A673 (cell line): Measurements from ENCODE around the gene SLC25A1. TPM values are rescaled to one million over a fixed set of nuclear protein-coding genes. Genes with fewer than 3 reads are reported as not detected.
A peak's percentile ranks its signal among the peaks of the same experiment; 100 is the strongest.

Experiments used
- BruUV-seq: library from RNA; stranded (reverse); fragments of 400-500 nt; replicated peaks from 2 replicates; lab custom pipeline; 2021; lab: Mats Ljungman, UMichigan
- CTCF ChIA-PET: fragments of 300-600 bp; sonication (Branson Sonifier 250); formaldehyde crosslinking; loops from one replicate; lab custom pipeline; 2022; ENCODE audit warnings: antibody characterized with exemption; lab: Charles Lee
- POLR2A ChIA-PET: fragments of 300-600 bp; sonication (Branson Sonifier 250); formaldehyde crosslinking; loops from one replicate; lab custom pipeline; 2022; ENCODE audit warnings: antibody characterized with exemption; ENCODE audit not compliant: low non-redundant PET; lab: Charles Lee
- DNase-seq: peaks from one replicate; pipeline ENCODE4 v3.0.0-alpha.2; 2015; ENCODE audit warnings: low spot score
- H3K27ac ChIP-seq: fragments of 200-600 bp; sonication (generic); 2 replicates; pipeline ENCODE4 v1.5.1; 2016; ENCODE audit warnings: mixed run types, low read depth, mild to moderate bottlenecking, mixed read lengths, antibody characterized with exemption, low read length; ENCODE audit not compliant: poor library complexity, severe bottlenecking
- H3K27me3 ChIP-seq: fragments of 200-600 bp; sonication (generic); replicated peaks from 2 replicates; pipeline ENCODE4 v1.6.1; 2017; ENCODE audit warnings: mixed run types, low read depth, mild to moderate bottlenecking, mixed read lengths, antibody characterized with exemption, low read length; ENCODE audit not compliant: insufficient read depth, poor library complexity
- H3K36me3 ChIP-seq: fragments of 200-600 bp; sonication (generic); 2 replicates; pipeline ENCODE4 v1.6.1; 2016; ENCODE audit warnings: mixed run types, mild to moderate bottlenecking, mixed read lengths, antibody characterized with exemption, low read length; ENCODE audit not compliant: insufficient read depth, poor library complexity, severe bottlenecking
- H3K4me1 ChIP-seq: fragments of 200-600 bp; sonication (generic); 2 replicates; pipeline ENCODE4 v1.6.1; 2017; ENCODE audit warnings: mixed run types, mild to moderate bottlenecking, mixed read lengths, antibody characterized with exemption, low read length; ENCODE audit not compliant: insufficient read depth, poor library complexity, severe bottlenecking
- H3K4me3 ChIP-seq: fragments of 200-600 bp; sonication (generic); 2 replicates; pipeline ENCODE4 v1.5.1; 2016; ENCODE audit warnings: low read depth, mixed run types, mild to moderate bottlenecking, mixed read lengths, low read length; ENCODE audit not compliant: poor library complexity, severe bottlenecking
- H3K9me3 ChIP-seq: fragments of 200-600 bp; sonication (generic); 2 replicates; pipeline ENCODE4 v1.6.1; 2016; ENCODE audit warnings: mixed run types, low read depth, mild to moderate bottlenecking, mixed read lengths, antibody characterized with exemption, low read length; ENCODE audit not compliant: poor library complexity, severe bottlenecking
- EZH2 ChIP-seq: fragments of 200-600 bp; sonication (generic); IDR thresholded peaks from 2 replicates; pipeline ENCODE4 v1.6.1; 2017; ENCODE audit warnings: borderline replicate concordance, low read depth, mild to moderate bottlenecking, mixed read lengths, antibody characterized with exemption, low read length; ENCODE audit not compliant: poor library complexity, severe bottlenecking
- intact Hi-C: fragments of 100-400 bp; cut with micrococcal nuclease; formaldehyde crosslinking; loops from one replicate; pipeline ENCODE4 v1.10.0; 2022; ENCODE audit not compliant: unreplicated experiment
- total RNA-seq: library from RNA; stranded (reverse); gene quantifications from 2 replicates; pipeline ENCODE4 v1.2.3, GENCODE V29; 2021
- TF ChIP-seq, protein P1 (sequence below): fragments of 300-800, 200-600 bp; sonication (generic); conservative IDR thresholded peaks from 2 replicates; pipeline ENCODE4 v1.5.1; 2017; ENCODE audit warnings: low read depth, mild to moderate bottlenecking, antibody characterized with exemption, low read length, moderate library complexity, mixed read lengths

The SLC25A1 gene
- total RNA-seq, 1 experiment from 2014 or later: 91.0 TPM

DNA sequence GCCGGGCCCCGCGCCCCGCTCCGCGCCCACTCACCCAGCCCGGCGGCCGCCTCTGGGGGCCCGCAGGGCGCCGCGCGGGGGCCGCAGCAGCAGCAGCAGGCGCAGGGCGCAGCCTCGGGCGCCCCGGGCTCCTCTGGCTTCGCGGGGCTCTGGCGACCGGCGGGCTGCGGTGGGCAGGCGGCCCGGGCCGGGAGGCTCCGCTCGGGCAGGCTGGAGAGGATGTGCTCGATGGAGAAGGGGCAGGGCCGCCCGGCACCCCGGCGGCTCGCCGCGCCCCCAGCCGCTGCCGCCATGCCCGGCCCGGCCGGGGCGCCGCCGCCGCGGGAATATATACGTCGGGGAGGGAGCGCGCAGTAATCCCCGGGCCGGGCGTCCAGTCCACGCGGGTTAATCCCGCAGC lies 28.5 kb downstream of the SLC25A1 start, which contains the start of gene GSC2:
GSC2 (minus strand) TSS at position 302 of the 400 bp plus-strand sequence; CDS start at position 293, 9 bp downstream.
- ChIA-PET POLR2A (no interaction called here), CTCF (no interaction called here)
- intact Hi-C loops: no loop called here
- Histone ChIP-seq H3K27ac (no peak within 1 kb of the TSS), H3K9me3 (no peaks in the 10 kb centered on the region), H3K27me3 (peaks cover 74% of the 10 kb centered on the region), H3K4me3 (no peak within 1 kb of the TSS), H3K36me3 (no peaks in the 10 kb centered on the region), H3K4me1 (no peaks in the 10 kb centered on the region)
- TF ChIP-seq EZH2: no peak
- TF ChIP-seq, protein P1, sequence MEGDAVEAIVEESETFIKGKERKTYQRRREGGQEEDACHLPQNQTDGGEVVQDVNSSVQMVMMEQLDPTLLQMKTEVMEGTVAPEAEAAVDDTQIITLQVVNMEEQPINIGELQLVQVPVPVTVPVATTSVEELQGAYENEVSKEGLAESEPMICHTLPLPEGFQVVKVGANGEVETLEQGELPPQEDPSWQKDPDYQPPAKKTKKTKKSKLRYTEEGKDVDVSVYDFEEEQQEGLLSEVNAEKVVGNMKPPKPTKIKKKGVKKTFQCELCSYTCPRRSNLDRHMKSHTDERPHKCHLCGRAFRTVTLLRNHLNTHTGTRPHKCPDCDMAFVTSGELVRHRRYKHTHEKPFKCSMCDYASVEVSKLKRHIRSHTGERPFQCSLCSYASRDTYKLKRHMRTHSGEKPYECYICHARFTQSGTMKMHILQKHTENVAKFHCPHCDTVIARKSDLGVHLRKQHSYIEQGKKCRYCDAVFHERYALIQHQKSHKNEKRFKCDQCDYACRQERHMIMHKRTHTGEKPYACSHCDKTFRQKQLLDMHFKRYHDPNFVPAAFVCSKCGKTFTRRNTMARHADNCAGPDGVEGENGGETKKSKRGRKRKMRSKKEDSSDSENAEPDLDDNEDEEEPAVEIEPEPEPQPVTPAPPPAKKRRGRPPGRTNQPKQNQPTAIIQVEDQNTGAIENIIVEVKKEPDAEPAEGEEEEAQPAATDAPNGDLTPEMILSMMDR: no peak
- no TSS peak for BruUV-seq
- no peak for DNase-seq

DNA sequence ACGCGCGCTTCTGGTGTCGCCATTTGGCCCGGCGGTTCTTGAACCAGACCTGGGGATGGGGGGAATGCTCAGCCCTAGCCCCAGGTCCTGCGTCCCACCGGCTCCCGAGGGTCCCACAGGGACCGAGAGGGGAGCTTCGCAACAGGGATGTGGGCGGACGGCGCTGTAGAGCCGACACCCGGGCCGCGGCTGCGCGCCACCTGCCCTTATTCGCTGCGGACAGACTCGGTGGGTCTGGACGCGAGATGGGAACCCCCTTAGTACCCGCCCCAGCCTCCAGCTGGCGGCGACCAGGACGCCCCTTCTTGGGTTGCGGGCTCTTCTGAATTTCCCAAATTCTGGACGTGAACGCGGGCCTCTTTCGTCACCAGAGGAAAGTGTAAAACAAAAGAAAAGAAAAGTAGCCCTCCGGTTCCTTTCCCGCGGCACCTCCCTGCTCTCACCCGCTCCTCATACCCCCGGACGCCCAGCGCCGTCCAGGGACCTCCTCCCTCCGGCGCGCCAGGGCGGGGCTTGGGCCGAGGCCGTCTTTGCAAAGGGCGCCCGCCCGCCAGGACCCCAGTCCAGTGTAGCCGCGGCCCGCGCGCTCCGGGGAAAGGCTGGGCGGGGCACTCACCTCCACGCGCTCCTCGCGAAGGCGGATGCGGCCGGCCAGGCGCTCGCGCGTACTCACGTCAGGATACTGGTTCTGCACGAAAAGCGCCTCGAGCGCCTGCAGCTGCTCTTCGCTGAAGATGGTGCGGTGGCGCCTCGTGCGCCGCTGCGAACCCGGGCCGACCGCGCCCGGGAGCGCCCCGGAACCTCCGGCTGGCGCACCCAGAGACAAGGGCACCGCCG lies 29.3 kb downstream of the SLC25A1 start:
- Histone ChIP-seq H3K4me1 (no peaks in the 10 kb centered on the region), H3K4me3 (no peak overlapping the region), H3K27me3 (peaks cover 74% of the 10 kb centered on the region), H3K9me3 (no peaks in the 10 kb centered on the region), H3K36me3 (no peaks in the 10 kb centered on the region), H3K27ac (no peak overlapping the region)
- intact Hi-C loops: no loop called here
- CTCF ChIA-PET: interaction anchor here (0.9 kb wide), 1 partner anchor 480 kb away, joined by 3 read pairs; no protein-coding TSS in a partner anchor
- BruUV-seq: no TSS peak
- TF ChIP-seq, protein P1: no peak
- peak; percentile 99 for TF ChIP-seq EZH2
- DNase-seq: no peak
- POLR2A ChIA-PET: no interaction called here

DNA sequence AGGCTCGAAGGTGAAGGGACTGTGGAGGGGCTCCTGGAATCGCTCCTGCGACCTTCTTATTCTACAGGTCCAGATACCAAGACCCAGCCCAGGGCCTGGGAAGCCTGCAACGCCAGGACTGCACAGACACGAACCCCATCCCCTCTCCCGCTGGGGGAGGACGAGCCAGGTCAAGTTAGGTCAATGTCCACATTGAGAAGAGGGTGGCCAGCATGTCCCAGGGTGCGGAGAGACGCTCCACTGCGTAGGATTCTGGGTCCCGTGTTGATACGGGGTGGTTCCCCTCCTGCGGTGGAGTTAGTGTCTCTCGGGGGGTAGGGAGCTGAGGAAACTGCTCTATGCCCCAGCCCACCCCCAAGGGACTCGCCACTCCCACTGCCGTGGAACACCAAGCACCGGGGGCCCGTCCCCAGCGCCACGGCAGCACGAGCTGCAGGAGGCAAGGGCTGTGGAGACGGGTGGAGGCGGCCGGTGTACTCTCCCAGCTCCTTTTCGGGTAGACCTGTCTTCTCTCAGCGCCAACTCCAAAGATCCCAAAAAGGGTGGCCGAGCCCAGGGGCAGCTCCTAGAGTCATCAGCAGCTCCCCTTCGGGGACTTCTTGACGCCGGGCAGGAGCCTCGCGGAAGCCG lies 30.0 kb downstream of the SLC25A1 start:
- Histone ChIP-seq H3K27ac (no peak overlapping the region), H3K9me3 (no peaks in the 10 kb centered on the region), H3K4me1 (no peaks in the 10 kb centered on the region), H3K36me3 (no peaks in the 10 kb centered on the region), H3K4me3 (no peak overlapping the region), H3K27me3 (peaks cover 69% of the 10 kb centered on the region)
- BruUV-seq: no TSS peak
- TF ChIP-seq, protein P1: no peak
- TF ChIP-seq EZH2: no peak
- ChIA-PET POLR2A (no interaction called here), CTCF (interaction anchor here (0.9 kb wide), 1 partner anchor 481 kb away, joined by 3 read pairs; no protein-coding TSS in a partner anchor)
- intact Hi-C loops: no loop called here
- DNase-seq: no peak
